ENCODE measurements around the gene MALT1.

The MALT1 gene

GRCh38 chr18:58654896-58655614 lies 16.2 kb upstream of the MALT1 start:
- no peak for DNase-seq

GRCh38 chr18:58657081-58657480 lies 14.2 kb upstream of the MALT1 start:
- DNase-seq = no peak

DNA sequence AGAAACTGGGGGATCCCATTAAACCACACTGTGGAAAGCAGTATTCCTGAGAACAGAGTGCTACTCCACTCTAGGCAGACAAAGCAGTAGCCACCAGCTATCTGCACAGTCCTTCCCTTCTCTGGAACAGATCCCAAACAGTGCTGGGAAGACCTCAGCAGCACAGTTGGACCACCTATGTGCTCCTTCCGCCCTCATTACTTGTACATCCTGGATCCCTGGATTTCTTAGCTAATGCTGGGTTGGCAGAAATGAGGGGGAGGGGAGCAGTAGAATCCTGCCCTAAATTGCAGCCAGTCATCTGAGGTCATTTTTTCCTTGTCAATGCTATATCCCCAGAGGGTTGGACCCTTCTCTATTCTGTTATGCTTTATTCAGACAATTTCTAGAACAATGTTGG lies 13.8 kb upstream of the MALT1 start:
- DNase-seq = no peak

DNA sequence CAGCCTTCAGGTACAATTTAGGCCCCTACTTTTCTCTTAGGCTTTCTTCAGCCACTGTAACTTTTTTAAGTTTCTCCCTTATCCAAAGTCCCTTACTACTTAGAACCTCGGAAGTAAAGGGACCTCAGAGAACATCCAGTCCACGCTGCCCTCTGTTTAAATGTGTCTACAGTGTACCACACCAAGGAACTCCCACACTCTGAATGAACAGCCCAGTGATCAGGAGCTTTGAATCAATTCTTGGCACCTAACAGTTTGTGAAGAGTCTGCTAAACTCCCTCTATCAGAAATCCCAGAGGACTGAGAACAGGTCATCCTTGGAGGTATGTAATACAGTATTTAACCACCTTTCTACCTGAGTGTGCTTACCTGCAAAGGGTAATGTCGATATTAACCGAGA lies 11.6 kb upstream of the MALT1 start:
- no peak for DNase-seq

- DNase-seq = no peak
Observed at GRCh38 chr18:58660915-58661314, 10.3 kb upstream of the MALT1 start.

GRCh38 chr18:58661423-58661822 lies 9.8 kb upstream of the MALT1 start:
- DNase-seq = no peak

- no peak for DNase-seq
Observed at GRCh38 chr18:58662118-58662517, 9.1 kb upstream of the MALT1 start.

DNA sequence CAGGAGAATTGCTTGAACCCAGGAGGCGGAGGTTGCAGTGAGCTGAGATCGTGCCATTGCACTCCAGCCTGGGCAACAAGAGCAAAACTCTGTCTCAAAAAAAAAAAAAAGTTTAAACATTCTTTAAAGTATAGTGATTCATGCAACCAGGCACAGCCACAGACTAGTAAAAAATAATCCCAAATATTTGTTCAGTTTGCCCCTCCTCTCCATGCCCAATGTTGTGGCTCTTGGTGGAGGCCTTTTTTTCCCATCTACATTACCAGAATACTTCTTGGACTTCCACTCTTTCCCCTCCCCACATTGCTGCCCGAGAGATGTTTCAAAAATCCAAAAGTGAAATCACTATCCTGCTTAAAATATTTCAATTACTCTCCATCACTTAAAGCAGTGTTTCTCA lies 5.1 kb upstream of the MALT1 start:
- no peak for DNase-seq

DNA sequence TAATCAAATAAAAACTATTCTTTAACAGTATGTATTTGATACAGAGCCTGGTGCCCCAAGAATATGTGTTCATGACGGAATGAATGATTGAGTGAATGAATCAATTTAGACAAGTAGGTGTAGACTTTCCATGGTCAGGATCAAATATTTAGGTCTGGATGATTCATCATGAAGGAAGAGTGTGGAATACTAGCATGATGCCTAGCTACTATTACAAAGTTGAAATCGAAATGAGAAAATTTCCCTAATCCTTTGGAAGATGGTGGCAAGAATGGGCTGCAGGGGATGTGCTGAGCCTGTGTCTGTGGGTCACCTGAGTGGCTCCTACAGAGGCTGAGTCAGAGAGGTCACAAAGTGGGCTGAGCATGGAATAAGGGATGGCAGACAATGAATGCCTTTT lies 3.1 kb upstream of the MALT1 start:
- peak; percentile 38 for DNase-seq

- peak; percentile 50 for DNase-seq
Observed at GRCh38 chr18:58668897-58669296, 2.4 kb upstream of the MALT1 start.

GRCh38 chr18:58669731-58670378 lies 1.4 kb upstream of the MALT1 start:
- peak; percentile 78 for DNase-seq

GRCh38 chr18:58670404-58671110 lies 708 bp upstream of the MALT1 start:
- DNase-seq = no peak

DNA sequence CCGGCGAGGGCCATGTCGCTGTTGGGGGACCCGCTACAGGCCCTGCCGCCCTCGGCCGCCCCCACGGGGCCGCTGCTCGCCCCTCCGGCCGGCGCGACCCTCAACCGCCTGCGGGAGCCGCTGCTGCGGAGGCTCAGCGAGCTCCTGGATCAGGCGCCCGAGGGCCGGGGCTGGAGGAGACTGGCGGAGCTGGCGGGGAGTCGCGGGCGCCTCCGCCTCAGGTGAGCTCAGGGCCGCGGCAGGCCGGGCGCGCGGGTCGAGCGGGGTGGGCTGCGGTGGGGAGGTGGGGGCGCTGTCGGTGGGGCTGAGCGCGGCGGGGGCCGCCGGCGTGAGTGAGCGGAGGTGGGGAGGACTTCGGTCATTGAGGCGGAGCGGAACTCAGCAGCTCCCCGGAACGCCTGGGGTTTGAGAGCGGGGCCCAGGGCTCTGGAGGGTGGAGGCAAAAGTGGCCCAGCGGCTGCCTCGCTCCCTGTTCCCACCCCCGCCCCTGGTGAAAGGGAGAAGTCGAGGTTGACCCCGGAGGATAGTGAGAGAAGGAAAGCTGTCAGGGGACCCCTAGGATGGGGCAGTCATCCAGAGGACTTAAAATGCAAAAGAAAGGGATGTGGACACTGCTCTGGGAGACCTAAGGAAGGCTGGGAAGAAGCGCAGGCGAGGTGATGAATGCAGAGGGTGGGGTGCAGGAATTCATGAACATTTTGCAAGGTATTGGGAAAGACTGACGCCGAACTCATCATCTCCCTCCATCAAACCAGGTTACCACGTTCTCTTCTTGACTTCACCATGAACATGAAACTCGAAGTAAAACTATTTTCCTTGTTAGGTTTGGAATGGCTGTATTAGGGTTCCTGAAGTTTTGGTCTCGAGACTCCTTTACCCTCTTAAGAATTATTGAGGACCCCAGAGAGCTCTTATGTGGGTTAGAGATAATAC lies 633 bp downstream of the MALT1 start:
- no peak for DNase-seq

DNA sequence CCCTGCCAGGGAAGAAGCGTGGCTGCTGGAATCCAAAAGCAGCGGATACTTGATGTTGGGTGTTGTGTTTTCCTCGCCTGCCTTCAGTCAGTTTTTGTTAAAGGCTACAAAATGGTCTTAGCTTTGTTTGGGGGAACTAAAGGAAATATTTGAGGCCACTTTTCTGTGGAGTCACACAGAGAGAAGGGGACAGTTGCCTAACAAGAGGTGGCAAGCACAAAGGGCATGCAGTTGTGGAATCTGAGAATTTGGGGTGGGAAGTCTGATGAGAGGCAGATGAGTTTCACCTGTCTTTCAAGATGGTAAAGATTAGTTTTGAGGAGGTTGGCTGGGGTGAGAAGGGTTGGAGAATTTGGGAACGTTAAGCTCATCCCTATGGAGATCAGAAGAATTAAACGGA lies 2.9 kb downstream of the MALT1 start:
- no peak for DNase-seq

DNA sequence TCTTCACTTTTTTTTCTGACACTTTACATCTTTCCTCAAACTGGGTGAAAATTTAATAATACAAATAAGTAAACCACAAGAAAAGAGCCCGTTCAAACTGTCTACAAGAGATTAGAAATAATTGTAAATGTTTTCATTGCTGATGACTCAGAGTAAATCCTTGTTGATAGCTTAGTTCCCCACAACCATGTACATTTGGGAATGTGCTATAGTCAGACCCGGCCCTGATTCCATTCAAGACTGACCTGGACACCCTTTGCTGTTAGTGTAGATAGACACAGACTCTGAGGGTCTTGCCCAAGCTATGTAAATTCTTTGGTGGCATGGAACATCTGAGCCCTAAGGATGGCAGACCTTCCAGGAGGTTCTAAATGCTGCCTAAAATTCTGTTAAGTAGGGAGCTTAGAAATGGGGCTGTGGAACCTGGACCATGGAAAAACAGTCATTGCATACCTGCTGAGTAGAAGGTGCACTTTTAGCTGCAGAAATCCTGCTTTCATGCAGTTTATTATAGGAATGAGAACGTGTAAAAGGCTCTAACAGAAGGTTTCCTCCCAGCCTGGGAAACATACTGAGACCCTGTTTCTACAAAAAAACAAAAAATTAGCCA lies 3.7 kb downstream of the MALT1 start:
- DNase-seq = peak; percentile 3

DNA sequence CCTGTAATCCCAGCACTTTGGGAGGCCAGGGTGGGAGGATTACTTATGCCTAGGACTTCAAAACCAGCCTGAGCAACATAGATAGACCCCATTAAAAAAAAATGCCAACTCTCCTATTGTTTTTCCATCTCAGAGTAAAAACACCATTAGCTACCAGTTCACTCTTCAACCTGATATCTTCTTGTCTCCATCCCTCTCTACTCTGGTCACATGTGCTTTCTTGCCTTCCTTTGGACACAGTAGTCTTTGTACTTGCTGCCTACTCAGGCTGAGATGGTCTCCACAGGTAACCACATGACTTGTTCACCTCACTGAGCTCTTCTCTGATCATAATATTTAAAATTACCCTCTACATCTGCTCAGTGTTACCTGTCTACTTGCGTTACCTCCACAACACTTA lies 5.0 kb downstream of the MALT1 start:
- no peak for DNase-seq

DNA sequence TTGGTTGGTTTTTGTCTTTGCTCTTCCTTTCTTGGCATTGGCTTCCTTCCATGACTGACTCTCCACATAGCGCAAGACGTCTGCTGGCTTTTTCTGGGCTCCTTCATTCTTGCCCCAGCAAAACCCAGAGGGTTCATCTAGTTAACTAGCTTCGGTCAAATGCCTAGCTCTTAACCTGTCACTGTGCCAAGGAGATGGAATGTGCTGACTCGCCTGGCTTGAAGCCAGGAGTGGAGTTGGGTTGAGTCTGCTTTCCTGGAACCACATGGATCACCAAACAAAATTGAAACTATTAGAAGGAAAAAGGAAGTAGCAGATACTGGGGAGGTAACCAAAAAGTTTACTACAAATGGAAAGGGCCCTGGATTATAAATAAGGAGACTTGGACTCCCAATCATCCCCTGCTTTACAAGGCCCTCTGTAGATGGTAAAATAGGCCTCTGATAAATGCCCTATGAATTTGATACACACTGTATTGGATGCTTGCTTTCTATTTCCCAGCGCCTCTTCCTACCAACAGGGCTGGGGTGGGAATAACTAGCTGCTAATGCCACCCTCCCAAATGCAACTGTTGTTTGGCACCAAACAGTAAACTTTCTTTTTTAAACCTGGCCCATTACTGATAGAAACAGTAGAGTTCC lies 11.3 kb downstream of the MALT1 start:
- DNase-seq = peak; percentile 81

GRCh38 chr18:58687871-58688308 lies 16.6 kb downstream of the MALT1 start:
- no peak for DNase-seq

- no peak for DNase-seq
Observed at GRCh38 chr18:58690259-58690658, 19.0 kb downstream of the MALT1 start.

DNA sequence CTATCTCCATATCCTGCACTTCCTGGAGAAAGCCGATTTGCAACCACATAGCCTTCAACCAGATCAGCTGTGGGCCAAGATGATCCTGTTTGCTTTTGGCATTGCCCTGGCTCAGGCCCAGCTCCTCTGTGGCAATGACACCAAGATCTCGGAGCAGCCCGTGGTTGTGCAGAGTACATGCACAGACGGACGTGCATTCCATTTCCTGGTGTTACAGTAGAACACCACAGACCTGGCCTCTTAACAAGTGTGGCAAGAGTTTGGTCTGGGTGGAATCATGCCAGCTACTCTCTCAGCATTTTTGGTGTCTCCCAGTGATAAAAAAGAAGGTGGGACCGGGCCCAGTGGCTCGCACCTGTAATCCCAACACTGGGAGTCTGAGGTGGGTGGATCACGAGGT lies 20.0 kb downstream of the MALT1 start:
- DNase-seq = no peak

DNA sequence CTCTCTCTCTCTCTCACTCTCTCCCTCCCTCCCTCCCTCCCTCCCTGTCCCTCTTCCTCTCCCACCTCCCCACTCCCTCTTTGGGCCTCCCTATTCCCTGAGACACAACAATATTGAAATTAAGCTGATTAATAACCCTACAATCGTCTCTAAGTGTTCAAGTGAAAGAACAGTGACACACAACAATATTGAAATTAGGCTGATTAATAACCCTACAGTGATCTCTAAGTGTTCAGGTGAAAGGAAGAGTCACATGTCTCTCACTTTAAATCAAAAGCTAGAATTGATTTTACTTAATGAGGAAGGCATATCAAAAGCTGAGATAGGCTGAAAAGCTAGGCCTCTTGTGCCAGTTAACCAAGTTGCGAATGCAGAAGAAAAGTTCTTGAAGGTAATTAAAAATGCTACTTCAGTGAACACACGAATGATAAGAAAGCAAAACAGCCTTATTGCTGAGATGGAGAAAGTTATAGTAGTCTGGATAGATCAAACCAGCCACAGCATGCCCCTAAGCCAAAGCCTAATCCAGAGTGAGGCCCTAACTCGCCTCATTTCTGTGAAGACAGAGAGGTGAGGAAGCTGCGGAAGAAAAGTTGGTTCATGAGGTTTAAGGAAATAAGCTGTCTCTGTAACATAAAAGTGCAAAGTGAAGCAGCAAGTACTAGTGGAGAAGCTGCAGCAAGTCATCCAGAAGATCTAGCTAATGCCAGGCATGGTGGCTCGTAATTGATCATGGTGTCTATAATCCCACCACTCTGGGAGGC lies 21.3 kb downstream of the MALT1 start:
- no peak for DNase-seq

Data from NCI-H226 (cell line).